ENCODE data around the gene HDAC8. TPM values are rescaled to one million over a fixed set of nuclear protein-coding genes. Genes with fewer than 3 reads are reported as not detected.

Gene HDAC8
- total and polyA plus RNA-seq, 9 of the 15 experiments (the other 6 are each of a cell fraction or from before 2014, with no cell fraction given) = 18.9 to 53.8 (median 28.7) TPM

DNA sequence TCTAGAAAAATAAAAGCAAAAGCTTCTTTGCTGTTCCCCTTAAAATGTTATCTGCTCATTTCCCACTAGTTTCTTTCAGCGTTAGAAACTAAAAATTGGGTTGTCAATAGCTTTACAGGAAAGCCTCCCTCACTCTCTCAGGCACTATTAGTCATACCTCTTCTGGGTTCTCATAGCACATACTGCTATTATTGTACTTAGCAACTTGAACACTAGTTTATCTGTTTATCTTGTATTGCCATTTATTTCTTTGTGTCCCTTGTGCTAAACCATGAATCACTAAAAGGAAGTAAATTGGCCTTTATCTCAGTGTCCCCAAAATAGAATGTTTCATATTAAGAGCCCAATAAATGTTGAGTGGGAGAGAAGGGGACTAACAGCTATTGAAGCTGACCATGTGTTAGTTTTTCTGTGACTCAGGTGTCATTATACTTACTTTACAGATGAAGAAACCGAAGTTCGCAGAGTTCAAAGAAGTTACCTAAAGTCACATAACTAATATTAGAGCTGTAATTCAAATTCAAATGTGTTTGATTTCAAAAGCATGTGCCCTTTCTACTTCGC lies 142.2 kb downstream of the HDAC8 start:
- Histone ChIP-seq H3K9ac (ENCODE audit: insufficient read depth in 1 of 2, low read depth in 2 of 2, low read length in 2 of 2) (no peak overlapping the region), H3K27ac (ENCODE audit: extremely low read depth, low read depth, low read length) (no peak overlapping the region), H3K4me3 (no peak overlapping the region), H4K20me1 (replicated peaks; ENCODE audit: control insufficient read depth, insufficient read depth, low read length) (no peaks in the 10 kb centered on the region), H3K4me2 (ENCODE audit: insufficient read depth, low read length) (no peak overlapping the region), H3K9me3 (replicated peaks; ENCODE audit: control insufficient read depth, insufficient read depth, low read depth, low read length) (no peaks in the 10 kb centered on the region), H2AFZ (ENCODE audit: low read depth, low read length) (no peak overlapping the region), H3K36me3 (ENCODE audit: control insufficient read depth, insufficient read depth, low read length) (no peaks in the 10 kb centered on the region), H3K79me2 (ENCODE audit: control insufficient read depth, insufficient read depth, low read length) (no peaks in the 10 kb centered on the region), H3K9me1 (ENCODE audit: control insufficient read depth, insufficient read depth, low read length) (no peaks in the 10 kb centered on the region), H3K4me1 (replicated peaks in 1 of 2; ENCODE audit: control insufficient read depth in 2 of 2, insufficient read depth in 2 of 2, low read length in 2 of 2) (no peaks in the 10 kb centered on the region), H3K27me3 (ENCODE audit: control insufficient read depth in 2 of 2, insufficient read depth in 2 of 2, low read length in 2 of 2) (no peaks in the 10 kb centered on the region)
- TF ChIP-seq, protein P1, sequence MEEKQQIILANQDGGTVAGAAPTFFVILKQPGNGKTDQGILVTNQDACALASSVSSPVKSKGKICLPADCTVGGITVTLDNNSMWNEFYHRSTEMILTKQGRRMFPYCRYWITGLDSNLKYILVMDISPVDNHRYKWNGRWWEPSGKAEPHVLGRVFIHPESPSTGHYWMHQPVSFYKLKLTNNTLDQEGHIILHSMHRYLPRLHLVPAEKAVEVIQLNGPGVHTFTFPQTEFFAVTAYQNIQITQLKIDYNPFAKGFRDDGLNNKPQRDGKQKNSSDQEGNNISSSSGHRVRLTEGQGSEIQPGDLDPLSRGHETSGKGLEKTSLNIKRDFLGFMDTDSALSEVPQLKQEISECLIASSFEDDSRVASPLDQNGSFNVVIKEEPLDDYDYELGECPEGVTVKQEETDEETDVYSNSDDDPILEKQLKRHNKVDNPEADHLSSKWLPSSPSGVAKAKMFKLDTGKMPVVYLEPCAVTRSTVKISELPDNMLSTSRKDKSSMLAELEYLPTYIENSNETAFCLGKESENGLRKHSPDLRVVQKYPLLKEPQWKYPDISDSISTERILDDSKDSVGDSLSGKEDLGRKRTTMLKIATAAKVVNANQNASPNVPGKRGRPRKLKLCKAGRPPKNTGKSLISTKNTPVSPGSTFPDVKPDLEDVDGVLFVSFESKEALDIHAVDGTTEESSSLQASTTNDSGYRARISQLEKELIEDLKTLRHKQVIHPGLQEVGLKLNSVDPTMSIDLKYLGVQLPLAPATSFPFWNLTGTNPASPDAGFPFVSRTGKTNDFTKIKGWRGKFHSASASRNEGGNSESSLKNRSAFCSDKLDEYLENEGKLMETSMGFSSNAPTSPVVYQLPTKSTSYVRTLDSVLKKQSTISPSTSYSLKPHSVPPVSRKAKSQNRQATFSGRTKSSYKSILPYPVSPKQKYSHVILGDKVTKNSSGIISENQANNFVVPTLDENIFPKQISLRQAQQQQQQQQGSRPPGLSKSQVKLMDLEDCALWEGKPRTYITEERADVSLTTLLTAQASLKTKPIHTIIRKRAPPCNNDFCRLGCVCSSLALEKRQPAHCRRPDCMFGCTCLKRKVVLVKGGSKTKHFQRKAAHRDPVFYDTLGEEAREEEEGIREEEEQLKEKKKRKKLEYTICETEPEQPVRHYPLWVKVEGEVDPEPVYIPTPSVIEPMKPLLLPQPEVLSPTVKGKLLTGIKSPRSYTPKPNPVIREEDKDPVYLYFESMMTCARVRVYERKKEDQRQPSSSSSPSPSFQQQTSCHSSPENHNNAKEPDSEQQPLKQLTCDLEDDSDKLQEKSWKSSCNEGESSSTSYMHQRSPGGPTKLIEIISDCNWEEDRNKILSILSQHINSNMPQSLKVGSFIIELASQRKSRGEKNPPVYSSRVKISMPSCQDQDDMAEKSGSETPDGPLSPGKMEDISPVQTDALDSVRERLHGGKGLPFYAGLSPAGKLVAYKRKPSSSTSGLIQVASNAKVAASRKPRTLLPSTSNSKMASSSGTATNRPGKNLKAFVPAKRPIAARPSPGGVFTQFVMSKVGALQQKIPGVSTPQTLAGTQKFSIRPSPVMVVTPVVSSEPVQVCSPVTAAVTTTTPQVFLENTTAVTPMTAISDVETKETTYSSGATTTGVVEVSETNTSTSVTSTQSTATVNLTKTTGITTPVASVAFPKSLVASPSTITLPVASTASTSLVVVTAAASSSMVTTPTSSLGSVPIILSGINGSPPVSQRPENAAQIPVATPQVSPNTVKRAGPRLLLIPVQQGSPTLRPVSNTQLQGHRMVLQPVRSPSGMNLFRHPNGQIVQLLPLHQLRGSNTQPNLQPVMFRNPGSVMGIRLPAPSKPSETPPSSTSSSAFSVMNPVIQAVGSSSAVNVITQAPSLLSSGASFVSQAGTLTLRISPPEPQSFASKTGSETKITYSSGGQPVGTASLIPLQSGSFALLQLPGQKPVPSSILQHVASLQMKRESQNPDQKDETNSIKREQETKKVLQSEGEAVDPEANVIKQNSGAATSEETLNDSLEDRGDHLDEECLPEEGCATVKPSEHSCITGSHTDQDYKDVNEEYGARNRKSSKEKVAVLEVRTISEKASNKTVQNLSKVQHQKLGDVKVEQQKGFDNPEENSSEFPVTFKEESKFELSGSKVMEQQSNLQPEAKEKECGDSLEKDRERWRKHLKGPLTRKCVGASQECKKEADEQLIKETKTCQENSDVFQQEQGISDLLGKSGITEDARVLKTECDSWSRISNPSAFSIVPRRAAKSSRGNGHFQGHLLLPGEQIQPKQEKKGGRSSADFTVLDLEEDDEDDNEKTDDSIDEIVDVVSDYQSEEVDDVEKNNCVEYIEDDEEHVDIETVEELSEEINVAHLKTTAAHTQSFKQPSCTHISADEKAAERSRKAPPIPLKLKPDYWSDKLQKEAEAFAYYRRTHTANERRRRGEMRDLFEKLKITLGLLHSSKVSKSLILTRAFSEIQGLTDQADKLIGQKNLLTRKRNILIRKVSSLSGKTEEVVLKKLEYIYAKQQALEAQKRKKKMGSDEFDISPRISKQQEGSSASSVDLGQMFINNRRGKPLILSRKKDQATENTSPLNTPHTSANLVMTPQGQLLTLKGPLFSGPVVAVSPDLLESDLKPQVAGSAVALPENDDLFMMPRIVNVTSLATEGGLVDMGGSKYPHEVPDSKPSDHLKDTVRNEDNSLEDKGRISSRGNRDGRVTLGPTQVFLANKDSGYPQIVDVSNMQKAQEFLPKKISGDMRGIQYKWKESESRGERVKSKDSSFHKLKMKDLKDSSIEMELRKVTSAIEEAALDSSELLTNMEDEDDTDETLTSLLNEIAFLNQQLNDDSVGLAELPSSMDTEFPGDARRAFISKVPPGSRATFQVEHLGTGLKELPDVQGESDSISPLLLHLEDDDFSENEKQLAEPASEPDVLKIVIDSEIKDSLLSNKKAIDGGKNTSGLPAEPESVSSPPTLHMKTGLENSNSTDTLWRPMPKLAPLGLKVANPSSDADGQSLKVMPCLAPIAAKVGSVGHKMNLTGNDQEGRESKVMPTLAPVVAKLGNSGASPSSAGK (IDR thresholded peaks at IDR 0.05) = no peak
- TF ChIP-seq MYNN (IDR thresholded peaks at IDR 0.05) (peak; percentile 75; the same call in 1 of the 2 replicates), MYNN (CRISPR knock-in tag; IDR thresholded peaks at IDR 0.05) (no peak)
- intact Hi-C loops (cut with micrococcal nuclease) (no loop called here), in situ Hi-C loops (cut with MboI) (no loop called here)
- no TSS peak for BruUV-seq (replicated peaks)
- FAIRE-seq = no peak
- WGBS (ENCODE audit: insufficient coverage, low coverage, missing lambda C conversion rate) = 57% methylated on average over 4 of the region's 4 CpGs
- ChIA-PET CTCF (ENCODE audit: low intra/inter-chr PET ratio) (no interaction called here), POLR2A (no interaction called here)
- no peak for ATAC-seq
- DNase-seq (ENCODE audit: extremely low read depth in 1 of 4, low spot score in 3 of 4) = no peak
